ENCODE results near the gene C1orf226. TPM values are rescaled to one million over a fixed set of nuclear protein-coding genes. Genes with fewer than 3 reads are reported as not detected.

The C1orf226 gene
- total and polyA plus RNA-seq, 9 of the 15 experiments (the other 6 are each of a cell fraction or from before 2014, with no cell fraction given): 0.10 to 1.4 (median 0.47) TPM

GRCh38 chr1:162357681-162358266, 23.8 kb upstream of the C1orf226 start (continued):
- peak; percentile 74 to 89 (median 76) for TF ChIP-seq CTCF (IDR thresholded peaks at IDR 0.05 in 2 of 3, conservative IDR thresholded peaks at IDR 0.05 in 1 of 3; ENCODE audit: insufficient read depth in 2 of 3, low read depth in 1 of 3, low read length in 3 of 3)
- TF ChIP-seq, protein P1, sequence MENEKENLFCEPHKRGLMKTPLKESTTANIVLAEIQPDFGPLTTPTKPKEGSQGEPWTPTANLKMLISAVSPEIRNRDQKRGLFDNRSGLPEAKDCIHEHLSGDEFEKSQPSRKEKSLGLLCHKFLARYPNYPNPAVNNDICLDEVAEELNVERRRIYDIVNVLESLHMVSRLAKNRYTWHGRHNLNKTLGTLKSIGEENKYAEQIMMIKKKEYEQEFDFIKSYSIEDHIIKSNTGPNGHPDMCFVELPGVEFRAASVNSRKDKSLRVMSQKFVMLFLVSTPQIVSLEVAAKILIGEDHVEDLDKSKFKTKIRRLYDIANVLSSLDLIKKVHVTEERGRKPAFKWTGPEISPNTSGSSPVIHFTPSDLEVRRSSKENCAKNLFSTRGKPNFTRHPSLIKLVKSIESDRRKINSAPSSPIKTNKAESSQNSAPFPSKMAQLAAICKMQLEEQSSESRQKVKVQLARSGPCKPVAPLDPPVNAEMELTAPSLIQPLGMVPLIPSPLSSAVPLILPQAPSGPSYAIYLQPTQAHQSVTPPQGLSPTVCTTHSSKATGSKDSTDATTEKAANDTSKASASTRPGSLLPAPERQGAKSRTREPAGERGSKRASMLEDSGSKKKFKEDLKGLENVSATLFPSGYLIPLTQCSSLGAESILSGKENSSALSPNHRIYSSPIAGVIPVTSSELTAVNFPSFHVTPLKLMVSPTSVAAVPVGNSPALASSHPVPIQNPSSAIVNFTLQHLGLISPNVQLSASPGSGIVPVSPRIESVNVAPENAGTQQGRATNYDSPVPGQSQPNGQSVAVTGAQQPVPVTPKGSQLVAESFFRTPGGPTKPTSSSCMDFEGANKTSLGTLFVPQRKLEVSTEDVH (IDR thresholded peaks at IDR 0.05; ENCODE audit: low read depth, partially characterized antibody): no peak
- TF ChIP-seq FOXM1 (IDR thresholded peaks at IDR 0.05; ENCODE audit: low read depth): no peak
- no peak for TF ChIP-seq FOXM1 (CRISPR knock-in tag; IDR thresholded peaks at IDR 0.05; ENCODE audit: low read depth)
- TF ChIP-seq ZNF24 (IDR thresholded peaks at IDR 0.05): peak; percentile 84
- TF ChIP-seq RBM25 (IDR thresholded peaks at IDR 0.05; ENCODE audit: low read depth, low read length, severe bottlenecking): no peak
- peak; percentile 97 for TF ChIP-seq FOXA3 (CRISPR knock-in tag; conservative IDR thresholded peaks at IDR 0.05 in 1 of 2, IDR thresholded peaks at IDR 0.05 in 1 of 2)
- TF ChIP-seq MXI1 (IDR thresholded peaks at IDR 0.05; ENCODE audit: low read depth, low read length): no peak
- no peak for TF ChIP-seq HMG20B (CRISPR knock-in tag; IDR thresholded peaks at IDR 0.05)
- peak; percentile 23; the same call in 1 of the 2 replicates for TF ChIP-seq FOXA1 (IDR thresholded peaks at IDR 0.05; ENCODE audit: borderline replicate concordance)
- TF ChIP-seq WHSC1 (IDR thresholded peaks at IDR 0.05; ENCODE audit: low read length): no peak
- TF ChIP-seq RBM15 (IDR thresholded peaks at IDR 0.05; ENCODE audit: insufficient read depth, low read length): no peak
- TF ChIP-seq FOXK1 (CRISPR knock-in tag; IDR thresholded peaks at IDR 0.05; ENCODE audit: borderline replicate concordance): no peak
- TF ChIP-seq ZNF589 (CRISPR knock-in tag; IDR thresholded peaks at IDR 0.05; ENCODE audit: low read depth): no peak
- TF ChIP-seq CHD1 (IDR thresholded peaks at IDR 0.05; ENCODE audit: low read length): no peak
- no peak for TF ChIP-seq ATF1 (CRISPR knock-in tag; IDR thresholded peaks at IDR 0.05)
- no peak for TF ChIP-seq ATF1 (tag; IDR thresholded peaks at IDR 0.05)
- no peak for TF ChIP-seq NFRKB (IDR thresholded peaks at IDR 0.05; ENCODE audit: low read depth)
- no peak for TF ChIP-seq ZNF785 (CRISPR knock-in tag; IDR thresholded peaks at IDR 0.05)
- 0 out of 2 replicates have a peak, but pooled peaks have one; percentile 15 for TF ChIP-seq JUND (IDR thresholded peaks at IDR 0.05; ENCODE audit: borderline replicate concordance, low read depth, low read length)
- no peak for TF ChIP-seq JUND (tag; IDR thresholded peaks at IDR 0.05; ENCODE audit: borderline replicate concordance, low read depth, low read length)
- no peak for TF ChIP-seq BDP1 (IDR thresholded peaks at IDR 0.05; ENCODE audit: insufficient read depth, insufficient read length)
